Neural cell (in vitro differentiated cells): ENCODE measurements around the gene LHFPL6. TPM values are rescaled to one million over a fixed set of nuclear protein-coding genes. Genes with fewer than 3 reads are reported as not detected.

Experiments used
- H2AFZ ChIP-seq: fragments of 200-600, 300-800 bp; sonication (generic), shearing (Covaris generic); 2 replicates; pipeline ENCODE4 v1.6.0; 2014; ENCODE audit warnings: low read depth, mild to moderate bottlenecking, antibody characterized with exemption, low read length, moderate library complexity
- H3F3A ChIP-seq: fragments of 200-600 bp; shearing (Covaris generic); 2 replicates; pipeline ENCODE4 v1.6.1; 2016; ENCODE audit warnings: mild to moderate bottlenecking, moderate library complexity, mixed read lengths, antibody characterized with exemption, low read length; ENCODE audit not compliant: insufficient read depth, poor library complexity, severe bottlenecking
- H3K27ac ChIP-seq: fragments of 200-600, 300-800 bp; sonication (generic), shearing (Covaris generic); 2 replicates; pipeline ENCODE4 v1.5.1; 2014; ENCODE audit warnings: mild to moderate bottlenecking, low read length, moderate library complexity
- H3K27me3 ChIP-seq: fragments of 300-800, 200-600 bp; sonication (generic), shearing (Covaris generic); 2 replicates; pipeline ENCODE4 v1.6.0; 2014; ENCODE audit warnings: mild to moderate bottlenecking, low read depth, low read length, moderate library complexity; ENCODE audit not compliant: insufficient read depth
- H3K36me3 ChIP-seq: fragments of 300-800, 200-600 bp; sonication (generic), shearing (Covaris generic); 2 replicates; pipeline ENCODE4 v1.5.1; 2014; ENCODE audit warnings: mild to moderate bottlenecking, antibody characterized with exemption, low read length, moderate library complexity; ENCODE audit not compliant: insufficient read depth
- H3K4me2 ChIP-seq: fragments of 300-800, 200-600 bp; sonication (generic), shearing (Covaris generic); 2 replicates; pipeline ENCODE4 v1.6.0; 2014; ENCODE audit warnings: mild to moderate bottlenecking, low read length
- H3K4me3 ChIP-seq: fragments of 300-800, 200-600 bp; sonication (generic), shearing (Covaris generic); 2 replicates; pipeline ENCODE4 v1.5.1; 2014; ENCODE audit warnings: mild to moderate bottlenecking, low read length, moderate library complexity
- H3K79me2 ChIP-seq: fragments of 200-600 bp; shearing (Covaris generic); replicated peaks from 2 replicates; pipeline ENCODE4 v1.6.0; 2014; ENCODE audit warnings: mild to moderate bottlenecking, low read length, moderate library complexity; ENCODE audit not compliant: insufficient read depth
- H3K9ac ChIP-seq: fragments of 300-800, 200-600 bp; sonication (generic), shearing (Covaris generic); 2 replicates; pipeline ENCODE4 v1.6.1; 2016; ENCODE audit warnings: mild to moderate bottlenecking, low read length, mixed read lengths
- H3K9me2 ChIP-seq: fragments of 200-600 bp; shearing (Covaris generic); 2 replicates; pipeline ENCODE4 v1.6.1; 2016; ENCODE audit warnings: mild to moderate bottlenecking, low read length, mixed read lengths; ENCODE audit not compliant: insufficient read depth
- H3K9me3 ChIP-seq: fragments of 200-600, 300-800 bp; sonication (generic), shearing (Covaris generic); 2 replicates; pipeline ENCODE4 v1.6.1; 2016; ENCODE audit warnings: mild to moderate bottlenecking, mixed run types, low read length, moderate library complexity, mixed read lengths
- H4K20me1 ChIP-seq: fragments of 200-600 bp; shearing (Covaris generic); 2 replicates; pipeline ENCODE4 v1.6.1; 2016; ENCODE audit warnings: mild to moderate bottlenecking, mixed run types; ENCODE audit not compliant: insufficient read depth
- CTCF ChIP-seq: fragments of 450-650 bp; IDR thresholded peaks from 2 replicates; pipeline ENCODE4 v1.5.1; 2014; ENCODE audit warnings: antibody characterized with exemption, mild to moderate bottlenecking, moderate library complexity; ENCODE audit not compliant: poor library complexity, severe bottlenecking
- EP300 ChIP-seq: fragments of 450-650 bp; conservative IDR thresholded peaks from 2 replicates; pipeline ENCODE4 v1.6.1; 2014; ENCODE audit warnings: antibody characterized with exemption, mild to moderate bottlenecking, moderate library complexity; ENCODE audit not compliant: poor library complexity, severe bottlenecking
- EZH2 ChIP-seq: fragments of 200-600, 300-800 bp; shearing (Covaris generic), sonication (generic); IDR thresholded peaks from 2 replicates; pipeline ENCODE4 v1.6.1; 2014; ENCODE audit warnings: antibody characterized with exemption, low read length, borderline replicate concordance, mild to moderate bottlenecking; ENCODE audit not compliant: insufficient read depth, poor library complexity, severe bottlenecking
- MXI1 ChIP-seq: fragments of 450-650 bp; conservative IDR thresholded peaks from 2 replicates; pipeline ENCODE4 v1.6.1; 2014; ENCODE audit warnings: antibody characterized with exemption, mild to moderate bottlenecking; ENCODE audit not compliant: poor library complexity, severe bottlenecking
- POLR2AphosphoS5 ChIP-seq: IDR thresholded peaks from 2 replicates; pipeline ENCODE4 v1.6.1; 2012
- RAD21 ChIP-seq: fragments of 450-650 bp; conservative IDR thresholded peaks from 2 replicates; pipeline ENCODE4 v1.6.1; 2014; ENCODE audit warnings: antibody characterized with exemption, mild to moderate bottlenecking, moderate library complexity
- REST ChIP-seq: IDR thresholded peaks from 2 replicates; pipeline ENCODE4 v1.6.1; 2012; ENCODE audit warnings: borderline replicate concordance
- SMC3 ChIP-seq: fragments of 450-650 bp; conservative IDR thresholded peaks from 2 replicates; pipeline ENCODE4 v1.6.1; 2014; ENCODE audit warnings: antibody characterized with exemption, mild to moderate bottlenecking, moderate library complexity; ENCODE audit not compliant: poor library complexity
- TAF1 ChIP-seq: IDR thresholded peaks from 2 replicates; pipeline ENCODE4 v1.6.1; 2012; ENCODE audit warnings: low read depth
- polyA plus RNA-seq: library from polyadenylated mRNA; depleted of rRNA; stranded (reverse); fragments of >200 nt; gene quantifications from 2 replicates; pipeline ENCODE4 v1.2.3, GENCODE V29; 2014

LHFPL6 gene
- polyA plus RNA-seq, 1 donor from 2014 or later: 36.3 TPM

- H3K27ac ChIP-seq: no peak overlapping the region
Measured at GRCh38 chr13:39566216-39566869, 36.6 kb downstream of the LHFPL6 start.

More at GRCh38 chr13:39566216-39566869, 36.6 kb downstream of the LHFPL6 start:
- no peaks in the 10 kb centered on the region for H3K9me2 ChIP-seq
- no peak overlapping the region for H3K9ac ChIP-seq
- H4K20me1 ChIP-seq: no peaks in the 10 kb centered on the region
- no peaks in the 10 kb centered on the region for H3K27me3 ChIP-seq
- no peaks in the 10 kb centered on the region for H3K36me3 ChIP-seq
- no peak overlapping the region for H2AFZ ChIP-seq
- no peaks in the 10 kb centered on the region for H3F3A ChIP-seq
- no peaks in the 10 kb centered on the region for H3K9me3 ChIP-seq
- H3K79me2 ChIP-seq: peaks cover 13% of the 10 kb centered on the region
- H3K4me2 ChIP-seq: no peak overlapping the region
- TF ChIP-seq EP300 (no peak), MXI1 (no peak), REST (no peak), RAD21 (no peak), POLR2AphosphoS5 (no peak), TAF1 (no peak), CTCF (no peak), EZH2 (no peak), SMC3 (no peak)
- no peak overlapping the region for H3K4me3 ChIP-seq
